ENCODE measurements around the gene MAP9.

- TF ChIP-seq BHLHE40 (IDR thresholded peaks at IDR 0.05; ENCODE audit: borderline replicate concordance in 1 of 2, low read depth in 2 of 2, low read length in 1 of 2): no peak
- no peak for TF ChIP-seq HDAC6 (IDR thresholded peaks at IDR 0.05; ENCODE audit: unreplicated experiment)
- no peak for TF ChIP-seq CTCF (IDR thresholded peaks at IDR 0.05 in 2 of 3, conservative IDR thresholded peaks at IDR 0.05 in 1 of 3; ENCODE audit: control insufficient read depth in 2 of 3, extremely low read depth in 1 of 3, insufficient read depth in 1 of 3, low read depth in 3 of 3, low read length in 3 of 3)
- no peak for TF ChIP-seq TAF1 (IDR thresholded peaks at IDR 0.05; ENCODE audit: borderline replicate concordance, low read depth, low read length)
- TF ChIP-seq SIN3A (IDR thresholded peaks at IDR 0.05; ENCODE audit: low read depth, low read length): no peak
- no peak for TF ChIP-seq SREBF2 (IDR thresholded peaks at IDR 0.05; ENCODE audit: low read length)
Measured at GRCh38 chr4:155377276-155377675, 511 bp upstream of the MAP9 start.

All from GM12878 (cell line).